Stimulated activated naive CD8-positive, alpha-beta T cell treated with anti-CD3 and anti-CD28 coated beads, Interleukin-15, Interleukin-2, amounts not matched to agents 100 ng/mL and 50 ng/mL, for 24 hours (primary cell): Measurements from ENCODE around the gene UGT1A9.
"Not testable (repeated sequence)": the region's sequence is repeated elsewhere in the genome, so short reads cannot be mapped to it uniquely, and the experiment has no call there.

Experiments used
- H3K27ac Mint-ChIP-seq: one replicate; pipeline ENCODE4 v1.8.0; 2021; ENCODE audit warnings: mild to moderate bottlenecking, mixed read lengths
- H3K27me3 Mint-ChIP-seq: one replicate; pipeline ENCODE4 v1.8.0; 2021; ENCODE audit warnings: mixed read lengths
- H3K36me3 Mint-ChIP-seq: one replicate; pipeline ENCODE4 v1.8.0; 2021; ENCODE audit warnings: low read depth, mixed read lengths
- H3K4me1 Mint-ChIP-seq: one replicate; pipeline ENCODE4 v1.8.0; 2021; ENCODE audit warnings: low read depth, mixed read lengths
- H3K4me3 Mint-ChIP-seq: one replicate; pipeline ENCODE4 v1.8.0; 2021; ENCODE audit warnings: mild to moderate bottlenecking, mixed read lengths
- H3K9me3 Mint-ChIP-seq: one replicate; pipeline ENCODE4 v1.8.0; 2021; ENCODE audit warnings: mixed read lengths

UGT1A9 gene

DNA sequence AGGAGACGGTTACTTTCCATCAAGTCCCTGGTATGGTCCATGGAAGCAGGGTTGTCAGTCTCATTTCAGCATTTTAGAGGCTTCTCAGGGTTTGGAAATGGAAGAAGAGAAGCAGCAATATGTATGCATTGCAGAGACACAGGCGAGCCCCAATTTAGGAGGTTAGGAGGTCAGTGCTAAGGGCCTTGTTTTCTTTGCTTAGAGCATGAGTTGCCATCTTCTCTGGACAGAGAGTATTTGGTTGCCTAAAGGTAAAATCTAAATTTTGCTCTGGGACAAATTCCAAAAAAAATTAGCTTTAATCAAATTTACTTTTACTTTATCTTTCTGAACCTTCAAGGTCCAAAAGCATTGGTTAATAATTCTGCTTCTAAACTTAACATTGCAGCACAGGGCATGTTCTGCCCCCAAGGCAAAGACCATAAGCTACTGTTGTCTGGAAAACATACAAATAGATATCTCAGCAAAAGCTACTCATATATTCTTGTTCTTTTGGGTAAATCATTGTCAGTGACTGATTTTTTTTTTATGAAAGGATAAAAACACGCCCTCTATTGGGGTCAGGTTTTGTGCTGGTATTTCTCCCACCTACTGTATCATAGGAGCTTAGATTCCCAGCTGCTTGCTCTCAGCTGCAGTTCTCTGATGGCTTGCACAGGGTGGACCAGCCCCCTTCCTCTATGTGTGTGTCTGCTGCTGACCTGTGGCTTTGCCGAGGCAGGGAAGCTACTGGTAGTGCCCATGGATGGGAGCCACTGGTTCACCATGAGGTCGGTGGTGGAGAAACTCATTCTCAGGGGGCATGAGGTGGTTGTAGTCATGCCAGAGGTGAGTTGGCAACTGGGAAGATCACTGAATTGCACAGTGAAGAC is at the start of gene UGT1A9:
TSS of gene UGT1A9 (plus strand) at position 609 of the 872 bp plus-strand sequence. CDS start at position 646, 37 bp downstream.
- Mint-ChIP-seq H3K4me1 (no peaks in the 10 kb centered on the region), H3K27me3 (peaks cover 33% of the 10 kb centered on the region), H3K4me3 (no peak within 1 kb of the TSS), H3K27ac (no peak within 1 kb of the TSS), H3K9me3 (no peaks in the 10 kb centered on the region), H3K36me3 (no peaks in the 10 kb centered on the region)

GRCh38 chr2:233627331-233628025 is 44.2 kb upstream of the UGT1A9 start:
- no peak overlapping the region for H3K4me3 Mint-ChIP-seq
- peaks cover 16% of the 10 kb centered on the region for H3K9me3 Mint-ChIP-seq
- H3K36me3 Mint-ChIP-seq = no peaks in the 10 kb centered on the region
- H3K27ac Mint-ChIP-seq = no peak overlapping the region
- H3K27me3 Mint-ChIP-seq = peaks cover 47% of the 10 kb centered on the region
- no peaks in the 10 kb centered on the region for H3K4me1 Mint-ChIP-seq

DNA sequence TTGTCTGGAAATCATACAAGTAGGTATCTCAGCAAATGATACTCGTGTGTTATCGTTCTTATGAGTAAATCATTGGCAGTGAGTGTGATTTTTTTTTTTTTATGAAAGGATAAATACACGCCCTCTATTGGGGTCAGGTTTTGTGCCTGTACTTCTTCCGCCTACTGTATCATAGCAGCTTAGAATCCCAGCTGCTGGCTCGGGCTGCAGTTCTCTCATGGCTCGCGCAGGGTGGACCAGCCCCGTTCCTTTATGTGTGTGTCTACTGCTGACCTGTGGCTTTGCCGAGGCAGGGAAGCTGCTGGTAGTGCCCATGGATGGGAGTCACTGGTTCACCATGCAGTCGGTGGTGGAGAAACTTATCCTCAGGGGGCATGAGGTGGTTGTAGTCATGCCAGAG is 35.4 kb upstream of the UGT1A9 start, which contains the start of gene UGT1A10:
TSS of gene UGT1A10 (plus strand) at position 143 of the 400 bp plus-strand sequence. CDS start at position 218, 75 bp downstream.
- not testable (repeated sequence) for H3K9me3 Mint-ChIP-seq, H3K27ac Mint-ChIP-seq, H3K4me1 Mint-ChIP-seq, H3K36me3 Mint-ChIP-seq, H3K4me3 Mint-ChIP-seq
- peaks cover 38% of the 10 kb centered on the region for H3K27me3 Mint-ChIP-seq

GRCh38 chr2:233638836-233639235 is 32.9 kb upstream of the UGT1A9 start:
- Mint-ChIP-seq H3K4me1 (peaks cover 6% of the 10 kb centered on the region), H3K27ac (no peak overlapping the region), H3K36me3 (no peaks in the 10 kb centered on the region), H3K4me3 (no peak overlapping the region), H3K9me3 (no peaks in the 10 kb centered on the region), H3K27me3 (peaks cover 17% of the 10 kb centered on the region)

GRCh38 chr2:233639860-233640259 is 31.8 kb upstream of the UGT1A9 start:
- peaks cover 7% of the 10 kb centered on the region for H3K27me3 Mint-ChIP-seq
- H3K4me3 Mint-ChIP-seq = no peak overlapping the region
- H3K27ac Mint-ChIP-seq = no peak overlapping the region
- H3K4me1 Mint-ChIP-seq = peaks cover 6% of the 10 kb centered on the region
- no peaks in the 10 kb centered on the region for H3K36me3 Mint-ChIP-seq
- H3K9me3 Mint-ChIP-seq = no peaks in the 10 kb centered on the region

DNA sequence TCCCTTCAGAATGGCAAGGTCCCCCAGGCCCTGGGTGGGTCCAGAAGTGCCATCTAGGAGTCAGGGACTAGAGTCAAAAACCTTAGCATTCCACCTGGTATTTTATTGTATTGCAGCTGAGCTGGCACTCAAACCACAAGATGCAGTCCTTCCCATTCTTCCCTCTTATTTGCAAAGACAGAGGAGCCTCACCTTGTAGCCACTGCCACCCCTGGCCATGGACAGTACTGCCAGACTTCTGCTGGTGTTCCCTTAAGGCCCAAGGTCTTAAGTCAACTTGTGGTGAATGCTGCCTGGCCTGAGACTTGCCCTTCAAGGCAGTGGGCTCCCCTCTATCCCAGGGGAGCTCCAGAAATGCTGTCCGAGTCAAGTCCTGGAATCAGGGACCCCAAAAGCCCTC is 28.6 kb upstream of the UGT1A9 start:
- no peak overlapping the region for H3K27ac Mint-ChIP-seq
- peaks cover 11% of the 10 kb centered on the region for H3K9me3 Mint-ChIP-seq
- peaks cover 6% of the 10 kb centered on the region for H3K4me1 Mint-ChIP-seq
- peaks cover 4% of the 10 kb centered on the region for H3K27me3 Mint-ChIP-seq
- H3K36me3 Mint-ChIP-seq = no peaks in the 10 kb centered on the region
- H3K4me3 Mint-ChIP-seq = no peak overlapping the region

GRCh38 chr2:233646033-233646432 is 25.7 kb upstream of the UGT1A9 start:
- not testable (repeated sequence) for H3K4me3 Mint-ChIP-seq, H3K36me3 Mint-ChIP-seq, H3K4me1 Mint-ChIP-seq, H3K27ac Mint-ChIP-seq
- Mint-ChIP-seq H3K27me3 (peaks cover 12% of the 10 kb centered on the region), H3K9me3 (peaks cover 11% of the 10 kb centered on the region)

- peaks cover 34% of the 10 kb centered on the region for H3K27me3 Mint-ChIP-seq
- H3K9me3 Mint-ChIP-seq = peaks cover 6% of the 10 kb centered on the region
- H3K27ac Mint-ChIP-seq = no peak overlapping the region
- H3K4me1 Mint-ChIP-seq = no peaks in the 10 kb centered on the region
- H3K36me3 Mint-ChIP-seq = no peaks in the 10 kb centered on the region
- no peak overlapping the region for H3K4me3 Mint-ChIP-seq
These were observed 20.7 kb upstream of the UGT1A9 start for GRCh38 chr2:233650981-233651380.

DNA sequence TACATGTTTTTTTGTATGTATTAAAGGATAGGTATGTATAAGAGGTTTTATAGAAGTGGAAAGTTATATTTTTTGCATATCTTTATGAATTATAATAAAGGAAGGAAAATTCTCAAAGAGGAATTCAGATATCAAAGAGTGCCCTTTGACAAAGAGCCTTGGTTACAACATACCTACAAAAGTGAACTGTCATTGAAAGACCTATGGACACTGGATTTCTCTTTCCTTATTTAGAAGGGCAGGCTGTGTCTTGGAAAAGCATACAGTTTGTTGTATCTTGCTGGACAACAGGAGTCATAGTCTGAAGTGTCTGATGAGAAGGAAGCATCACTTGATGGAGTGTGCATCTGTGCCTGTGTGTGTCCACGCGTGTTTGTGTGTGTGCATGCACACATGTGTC is 20.3 kb upstream of the UGT1A9 start:
- peaks cover 31% of the 10 kb centered on the region for H3K27me3 Mint-ChIP-seq
- no peaks in the 10 kb centered on the region for H3K36me3 Mint-ChIP-seq
- no peaks in the 10 kb centered on the region for H3K4me1 Mint-ChIP-seq
- H3K27ac Mint-ChIP-seq = no peak overlapping the region
- H3K4me3 Mint-ChIP-seq = no peak overlapping the region
- H3K9me3 Mint-ChIP-seq = peaks cover 4% of the 10 kb centered on the region

DNA sequence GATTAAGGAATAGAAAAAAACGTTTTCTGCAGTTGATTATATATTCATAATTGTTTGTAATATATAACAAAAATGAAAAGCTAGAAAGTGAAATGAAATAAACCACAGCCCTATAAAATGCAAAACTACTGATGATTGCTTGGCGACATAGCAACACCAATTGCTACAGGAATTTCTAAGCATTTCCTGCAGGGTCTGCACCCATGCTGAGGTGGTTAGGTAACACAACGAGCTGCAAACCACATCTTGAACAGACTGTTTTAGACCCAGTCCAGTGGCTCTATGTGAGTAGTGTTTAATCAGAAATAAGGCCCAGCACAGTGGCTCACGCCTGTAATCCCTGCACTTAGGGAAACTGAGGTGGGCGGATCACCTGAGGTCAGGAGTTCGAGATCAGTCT is 17.2 kb upstream of the UGT1A9 start:
- no peaks in the 10 kb centered on the region for H3K36me3 Mint-ChIP-seq
- no peak overlapping the region for H3K4me3 Mint-ChIP-seq
- H3K27me3 Mint-ChIP-seq = peaks cover 36% of the 10 kb centered on the region
- no peak overlapping the region for H3K27ac Mint-ChIP-seq
- no peaks in the 10 kb centered on the region for H3K9me3 Mint-ChIP-seq
- no peaks in the 10 kb centered on the region for H3K4me1 Mint-ChIP-seq

DNA sequence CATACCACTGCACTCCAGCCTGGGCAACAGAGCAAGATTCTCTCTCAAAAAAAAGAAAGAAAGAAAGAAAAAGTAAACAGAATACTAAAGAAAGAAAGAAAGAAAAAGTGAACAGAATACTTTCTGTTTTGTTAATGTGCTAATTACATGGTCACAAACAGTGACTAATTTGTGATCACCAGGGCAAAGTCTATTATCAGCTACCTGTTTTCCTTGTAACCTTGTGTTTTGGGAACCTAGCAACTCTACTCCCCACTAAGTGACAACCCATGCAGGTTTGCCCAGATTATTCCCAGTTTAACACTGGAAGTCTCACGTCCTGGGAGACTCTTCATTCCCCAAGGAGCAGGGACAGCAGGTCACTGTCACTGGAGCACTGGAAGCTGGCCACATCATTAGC is 16.7 kb upstream of the UGT1A9 start:
- Mint-ChIP-seq H3K36me3 (no peaks in the 10 kb centered on the region), H3K4me3 (no peak overlapping the region), H3K27me3 (peaks cover 42% of the 10 kb centered on the region), H3K4me1 (no peaks in the 10 kb centered on the region), H3K9me3 (no peaks in the 10 kb centered on the region), H3K27ac (no peak overlapping the region)

DNA sequence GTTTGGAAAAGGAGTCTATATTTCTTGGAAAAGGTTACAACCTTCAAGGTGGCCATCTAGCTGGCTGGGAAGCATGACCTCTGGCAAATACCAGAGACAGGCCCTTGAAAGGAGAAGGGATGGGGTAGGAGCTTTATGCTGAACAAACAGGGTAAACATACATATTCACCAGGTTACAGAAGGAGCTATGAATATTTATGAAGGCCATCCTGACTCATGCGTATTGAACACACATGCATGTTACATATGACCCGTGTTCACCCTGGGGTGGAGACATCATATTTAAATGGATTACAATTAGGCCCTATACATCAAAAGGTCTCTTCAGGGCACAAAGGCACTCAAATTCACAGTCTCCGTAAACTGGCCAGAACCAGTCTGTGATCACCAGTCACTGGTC is 15.8 kb upstream of the UGT1A9 start:
- H3K36me3 Mint-ChIP-seq, H3K9me3 Mint-ChIP-seq, H3K4me3 Mint-ChIP-seq, H3K4me1 Mint-ChIP-seq, H3K27ac Mint-ChIP-seq: not testable (repeated sequence)
- peaks cover 38% of the 10 kb centered on the region for H3K27me3 Mint-ChIP-seq

DNA sequence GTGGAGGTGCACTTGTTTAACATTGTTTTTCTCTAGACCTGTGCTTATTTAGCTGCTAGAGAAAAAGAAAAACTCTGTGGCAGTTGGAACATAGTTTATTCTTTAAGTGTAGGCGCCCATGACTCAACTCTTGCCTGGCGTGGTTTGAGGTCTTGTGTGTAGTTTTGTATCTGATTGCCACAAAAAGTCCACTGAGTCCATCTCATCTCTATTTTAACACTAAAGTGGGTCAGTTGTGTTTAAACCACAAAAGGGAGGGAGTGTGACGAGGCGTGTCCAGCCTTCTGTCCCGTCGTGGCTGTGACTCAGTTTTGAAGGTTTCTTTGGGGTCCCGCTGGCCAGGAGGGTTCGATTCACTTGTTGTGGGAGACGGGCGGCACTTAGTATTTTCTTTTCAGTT is 15.3 kb upstream of the UGT1A9 start:
- Mint-ChIP-seq H3K4me3 (no peak overlapping the region), H3K27ac (no peak overlapping the region), H3K4me1 (no peaks in the 10 kb centered on the region), H3K9me3 (no peaks in the 10 kb centered on the region), H3K27me3 (peaks cover 38% of the 10 kb centered on the region), H3K36me3 (no peaks in the 10 kb centered on the region)

DNA sequence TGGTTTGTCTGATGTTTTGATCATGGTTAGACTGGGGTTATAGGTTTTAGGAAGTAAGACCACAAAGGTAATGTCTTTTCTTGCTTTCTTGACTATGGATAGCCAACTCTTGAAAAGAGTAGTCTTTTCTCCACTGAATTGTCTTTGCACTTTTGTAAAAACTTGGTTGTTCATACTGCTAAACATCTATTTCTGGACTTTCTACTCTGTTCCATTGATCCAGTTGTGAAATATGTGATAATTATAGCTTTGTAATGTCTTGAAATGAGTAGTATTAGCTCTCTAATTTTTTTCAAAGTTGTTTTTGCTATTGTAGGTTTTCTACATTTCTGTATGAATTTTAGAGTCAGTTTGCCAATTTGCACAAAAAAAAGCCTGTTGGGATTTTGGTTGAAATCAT is 13.1 kb upstream of the UGT1A9 start:
- Mint-ChIP-seq H3K4me1 (no peaks in the 10 kb centered on the region), H3K9me3 (no peaks in the 10 kb centered on the region), H3K27ac (no peak overlapping the region), H3K4me3 (no peak overlapping the region), H3K27me3 (peaks cover 40% of the 10 kb centered on the region), H3K36me3 (no peaks in the 10 kb centered on the region)

DNA sequence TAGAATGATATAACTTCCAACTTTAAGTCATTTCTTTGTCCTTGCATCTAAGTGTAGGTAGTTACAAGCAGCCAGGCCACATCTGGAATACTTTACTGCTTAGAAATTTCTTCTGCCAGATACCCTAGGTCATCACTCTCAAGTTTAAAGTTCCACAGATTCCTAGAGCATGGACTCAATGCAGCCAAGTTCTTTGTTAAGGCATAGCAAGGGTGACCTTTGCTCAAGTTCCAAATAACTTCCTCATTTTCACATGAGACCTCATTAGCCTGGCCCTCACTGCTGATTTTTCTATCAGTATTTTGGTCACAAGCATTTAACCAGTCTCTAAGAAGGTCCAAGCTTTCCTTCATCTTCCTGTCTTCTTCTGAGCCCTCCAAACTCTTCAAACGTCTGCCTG is 7.8 kb upstream of the UGT1A9 start:
- Mint-ChIP-seq H3K9me3 (peaks cover 4% of the 10 kb centered on the region), H3K27me3 (peaks cover 53% of the 10 kb centered on the region), H3K36me3 (no peaks in the 10 kb centered on the region), H3K4me1 (no peaks in the 10 kb centered on the region), H3K27ac (no peak overlapping the region), H3K4me3 (no peak overlapping the region)
